PC-3 (cell line): ENCODE data around the gene STAT6. TPM values are rescaled to one million over a fixed set of nuclear protein-coding genes. Genes with fewer than 3 reads are reported as not detected.

Experiments
- ATAC-seq: fragments of 200-7000 bp; cut with Tn5 transposase; 2 replicates; pipeline ENCODE4 v1.9.1; 2020; ENCODE audit warnings: mild to moderate bottlenecking, moderate library complexity
- BruUV-seq: library from RNA; stranded (reverse); fragments of 400-500 nt; replicated peaks from 2 replicates; lab custom pipeline; 2021; lab: Mats Ljungman, UMichigan
- CTCF ChIA-PET: fragments of 300-600 bp; sonication (Branson Sonifier 250); formaldehyde crosslinking; loops from one replicate; lab custom pipeline; 2022; ENCODE audit warnings: antibody characterized with exemption; lab: Charles Lee
- POLR2A ChIA-PET: fragments of 300-600 bp; sonication (Branson Sonifier 250); formaldehyde crosslinking; loops from one replicate; lab custom pipeline; 2022; ENCODE audit warnings: antibody characterized with exemption; ENCODE audit not compliant: unreplicated experiment; lab: Charles Lee
- DNase-seq: peaks from one replicate; pipeline ENCODE4 v3.0.0-alpha.2; 2015
- H2AFZ ChIP-seq: fragments of 300-600 bp; sonication (generic); 2 replicates; pipeline ENCODE4 v1.6.0; 2016; ENCODE audit warnings: antibody characterized with exemption, low read length
- H3F3A ChIP-seq: fragments of 300-600 bp; sonication (generic); one replicate; pipeline ENCODE4 v1.6.0; 2017; ENCODE audit warnings: antibody characterized with exemption, low read length, control low read depth, mild to moderate bottlenecking; ENCODE audit not compliant: unreplicated experiment
- H3K27ac ChIP-seq: fragments of 300-600 bp; sonication (generic); 2 replicates; pipeline ENCODE4 v1.5.1; 2016; ENCODE audit warnings: mild to moderate bottlenecking, low read length
- H3K27me3 ChIP-seq: fragments of 300-600 bp; sonication (generic); 2 replicates; pipeline ENCODE4 v1.6.1; 2016; ENCODE audit warnings: low read length, mixed read lengths
- H3K36me3 ChIP-seq: fragments of 300-600 bp; sonication (generic); 2 replicates; pipeline ENCODE4 v1.6.1; 2016; ENCODE audit warnings: low read depth, mixed run types, low read length, mixed read lengths
- H3K4me1 ChIP-seq: fragments of 300-600 bp; sonication (generic); 2 replicates; pipeline ENCODE4 v1.5.1; 2016; ENCODE audit warnings: low read length; ENCODE audit not compliant: insufficient read depth
- H3K4me2 ChIP-seq: fragments of 300-600 bp; sonication (generic); 2 replicates; pipeline ENCODE4 v1.6.0; 2016; ENCODE audit warnings: low read length
- H3K4me3 ChIP-seq: fragments of 300-600 bp; sonication (generic); 2 replicates; pipeline ENCODE4 v1.5.1; 2016; ENCODE audit warnings: mild to moderate bottlenecking, low read length, mixed read lengths
- H3K79me2 ChIP-seq: fragments of 300-600 bp; sonication (generic); 2 replicates; pipeline ENCODE4 v1.6.1; 2017; ENCODE audit warnings: low read length, mixed read lengths
- H3K9ac ChIP-seq: fragments of 300-600 bp; sonication (generic); 2 replicates; pipeline ENCODE4 v1.6.0; 2016; ENCODE audit warnings: mild to moderate bottlenecking, low read length
- H3K9me2 ChIP-seq: fragments of 300-600 bp; sonication (generic); replicated peaks from 2 replicates; pipeline ENCODE4 v1.6.1; 2016; ENCODE audit warnings: mixed run types, low read length, mixed read lengths
- H3K9me3 ChIP-seq: fragments of 300-600 bp; sonication (generic); 2 replicates; pipeline ENCODE4 v1.6.1; 2016; ENCODE audit warnings: low read length, mixed read lengths
- H4K20me1 ChIP-seq: fragments of 300-600 bp; sonication (generic); 2 replicates; pipeline ENCODE4 v1.6.1; 2016; ENCODE audit warnings: low read length, mixed read lengths
- EZH2 ChIP-seq: fragments of 300-600 bp; sonication (generic); IDR thresholded peaks from one replicate; pipeline ENCODE4 v1.6.1; 2017; ENCODE audit warnings: antibody characterized with exemption, mild to moderate bottlenecking, low read length; ENCODE audit not compliant: unreplicated experiment
- EZH2phosphoT487 ChIP-seq: fragments of 300-600 bp; sonication (generic); IDR thresholded peaks from 2 replicates; pipeline ENCODE4 v1.6.1; 2018; ENCODE audit warnings: mild to moderate bottlenecking, antibody characterized with exemption, low read length, borderline replicate concordance
- intact Hi-C: fragments of 100-400 bp; cut with micrococcal nuclease; formaldehyde crosslinking; loops from 2 replicates; pipeline ENCODE4 v1.9.0; 2023
- total RNA-seq: library from RNA; depleted of rRNA; stranded (reverse); fragments of >200 nt; gene quantifications from 2 replicates; pipeline ENCODE4 v1.2.3, GENCODE V29; 2014
- TF ChIP-seq, protein P1 (sequence below): fragments of 300-600 bp; sonication (generic); conservative IDR thresholded peaks from 2 replicates; pipeline ENCODE4 v1.5.1; 2017; ENCODE audit warnings: antibody characterized with exemption, low read depth, mild to moderate bottlenecking, low read length

STAT6 gene
- total RNA-seq, 1 experiment from 2014 or later: 28.4 TPM

DNA sequence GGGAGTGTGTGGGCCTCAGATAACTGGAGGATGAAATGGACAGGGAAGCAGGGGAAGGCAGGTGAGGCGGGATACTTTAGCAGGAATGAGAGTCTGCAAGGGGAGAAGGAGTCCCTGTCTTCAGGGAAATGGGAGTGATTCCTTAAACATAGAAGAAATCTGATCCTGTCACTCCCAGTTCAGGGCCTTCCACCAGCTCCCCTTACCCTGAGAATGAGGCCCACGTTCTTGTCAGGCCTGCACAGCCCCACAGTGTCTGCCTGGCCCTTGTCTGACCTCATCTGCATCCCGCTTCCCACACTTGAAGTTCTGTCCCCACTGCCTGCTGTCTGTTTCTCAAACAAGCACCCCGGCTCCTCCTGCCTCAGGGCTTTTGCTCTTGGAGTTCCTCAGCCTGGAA is 48.9 kb upstream of the STAT6 start:
- Histone ChIP-seq H2AFZ (no peak overlapping the region), H3K4me2 (no peak overlapping the region), H3K27me3 (no peaks in the 10 kb centered on the region), H3K9ac (no peak overlapping the region), H3K4me1 (peaks cover 3% of the 10 kb centered on the region), H3K4me3 (no peak overlapping the region), H3K9me3 (no peaks in the 10 kb centered on the region), H3K9me2 (no peaks in the 10 kb centered on the region), H3K27ac (no peak overlapping the region), H4K20me1 (no peaks in the 10 kb centered on the region), H3K36me3 (no peaks in the 10 kb centered on the region), H3K79me2 (no peaks in the 10 kb centered on the region), H3F3A (no peaks in the 10 kb centered on the region)
- intact Hi-C loops: no loop called here
- DNase-seq (no peak), ATAC-seq (no peak)
- BruUV-seq: no TSS peak
- ChIA-PET POLR2A (no interaction called here), CTCF (no interaction called here)
- TF ChIP-seq EZH2phosphoT487: no peak
- TF ChIP-seq, protein P1, sequence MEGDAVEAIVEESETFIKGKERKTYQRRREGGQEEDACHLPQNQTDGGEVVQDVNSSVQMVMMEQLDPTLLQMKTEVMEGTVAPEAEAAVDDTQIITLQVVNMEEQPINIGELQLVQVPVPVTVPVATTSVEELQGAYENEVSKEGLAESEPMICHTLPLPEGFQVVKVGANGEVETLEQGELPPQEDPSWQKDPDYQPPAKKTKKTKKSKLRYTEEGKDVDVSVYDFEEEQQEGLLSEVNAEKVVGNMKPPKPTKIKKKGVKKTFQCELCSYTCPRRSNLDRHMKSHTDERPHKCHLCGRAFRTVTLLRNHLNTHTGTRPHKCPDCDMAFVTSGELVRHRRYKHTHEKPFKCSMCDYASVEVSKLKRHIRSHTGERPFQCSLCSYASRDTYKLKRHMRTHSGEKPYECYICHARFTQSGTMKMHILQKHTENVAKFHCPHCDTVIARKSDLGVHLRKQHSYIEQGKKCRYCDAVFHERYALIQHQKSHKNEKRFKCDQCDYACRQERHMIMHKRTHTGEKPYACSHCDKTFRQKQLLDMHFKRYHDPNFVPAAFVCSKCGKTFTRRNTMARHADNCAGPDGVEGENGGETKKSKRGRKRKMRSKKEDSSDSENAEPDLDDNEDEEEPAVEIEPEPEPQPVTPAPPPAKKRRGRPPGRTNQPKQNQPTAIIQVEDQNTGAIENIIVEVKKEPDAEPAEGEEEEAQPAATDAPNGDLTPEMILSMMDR: no peak
- TF ChIP-seq EZH2: no peak

DNA sequence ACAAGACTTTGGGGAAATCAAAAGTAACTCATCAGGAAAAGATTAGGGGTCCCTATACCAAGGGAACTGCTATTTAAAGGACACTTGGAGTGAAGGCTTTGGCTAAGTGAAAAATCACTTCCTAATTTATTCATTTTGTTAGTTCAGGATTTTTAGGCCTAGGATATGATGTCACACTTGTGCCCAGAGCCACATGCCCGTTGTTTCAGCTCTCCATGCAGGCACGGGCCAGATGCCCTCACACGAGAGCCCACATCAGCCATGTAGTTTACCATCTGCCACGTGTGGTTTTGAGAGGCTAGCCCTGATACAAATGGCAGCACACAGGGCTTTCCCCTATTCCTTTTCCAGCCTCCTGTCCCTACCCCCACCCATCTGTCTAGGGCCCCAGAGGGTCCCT is 48.1 kb upstream of the STAT6 start:
- H3K4me1 ChIP-seq: no peaks in the 10 kb centered on the region
- TF ChIP-seq, protein P1: no peak
- no peak for TF ChIP-seq EZH2
- TF ChIP-seq EZH2phosphoT487: no peak
- BruUV-seq: no TSS peak
- no peak for ATAC-seq
- no peak for DNase-seq
- POLR2A ChIA-PET: no interaction called here
- H4K20me1 ChIP-seq: no peaks in the 10 kb centered on the region
- H3K4me3 ChIP-seq: no peak overlapping the region
- H2AFZ ChIP-seq: no peak overlapping the region
- H3K9me3 ChIP-seq: no peaks in the 10 kb centered on the region
- H3K4me2 ChIP-seq: no peak overlapping the region
- intact Hi-C loops: no loop called here
- no peak overlapping the region for H3K27ac ChIP-seq
- no peaks in the 10 kb centered on the region for H3K27me3 ChIP-seq
- CTCF ChIA-PET: no interaction called here
- H3K9me2 ChIP-seq: no peaks in the 10 kb centered on the region
- H3F3A ChIP-seq: no peaks in the 10 kb centered on the region
- H3K36me3 ChIP-seq: no peaks in the 10 kb centered on the region
- H3K79me2 ChIP-seq: no peaks in the 10 kb centered on the region
- H3K9ac ChIP-seq: no peak overlapping the region

DNA sequence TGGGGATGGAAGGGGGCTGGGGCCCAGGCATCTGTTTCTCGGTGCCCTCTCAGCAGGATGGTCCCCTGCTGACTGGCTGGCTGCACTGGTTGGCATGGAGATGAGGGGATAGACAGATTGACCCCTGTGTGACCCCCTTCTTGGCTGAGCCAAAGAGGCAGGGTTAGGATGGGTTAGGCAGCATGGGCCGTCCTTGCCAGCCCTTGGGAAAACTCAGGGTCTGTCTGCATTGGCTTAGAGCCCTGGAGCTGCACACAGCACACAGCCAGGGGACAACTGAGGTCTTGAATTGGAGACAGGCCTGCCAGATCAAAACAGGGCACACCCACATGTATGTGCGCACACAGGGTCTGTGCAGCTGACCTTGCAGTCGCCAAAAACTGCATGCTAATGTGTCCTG is 47.5 kb upstream of the STAT6 start:
- no peak overlapping the region for H3K9ac ChIP-seq

More for the DNA sequence above, 47.5 kb upstream of the STAT6 start:
- ChIA-PET POLR2A (no interaction called here), CTCF (no interaction called here)
- Histone ChIP-seq H3K27me3 (no peaks in the 10 kb centered on the region), H3K9me2 (no peaks in the 10 kb centered on the region), H3F3A (no peaks in the 10 kb centered on the region), H3K4me1 (no peaks in the 10 kb centered on the region), H3K4me2 (no peak overlapping the region), H3K27ac (no peak overlapping the region), H4K20me1 (no peaks in the 10 kb centered on the region), H3K79me2 (no peaks in the 10 kb centered on the region), H2AFZ (no peak overlapping the region), H3K9me3 (no peaks in the 10 kb centered on the region), H3K36me3 (no peaks in the 10 kb centered on the region), H3K4me3 (no peak overlapping the region)
- TF ChIP-seq, protein P1: no peak
- TF ChIP-seq EZH2phosphoT487 (no peak), EZH2 (no peak)
- no peak for ATAC-seq
- intact Hi-C loops: no loop called here
- no TSS peak for BruUV-seq
- DNase-seq: no peak
